Chondrocyte (in vitro differentiated cells): Measurements from ENCODE around the gene FAM13A. TPM values are rescaled to one million over a fixed set of nuclear protein-coding genes. Genes with fewer than 3 reads are reported as not detected.

Experiments used
- DNase-seq: peaks from one replicate; pipeline ENCODE4 v3.0.0; 2021; ENCODE audit warnings: mixed read lengths, low spot score
- H3K27ac Mint-ChIP-seq: one replicate; pipeline ENCODE4 v1.8.0; 2021; ENCODE audit warnings: mild to moderate bottlenecking, moderate library complexity, mixed read lengths; ENCODE audit not compliant: unreplicated experiment
- H3K27me3 Mint-ChIP-seq: 2 replicates; pipeline ENCODE4 v1.8.0; 2021; ENCODE audit warnings: low read depth, mixed read lengths
- H3K36me3 Mint-ChIP-seq: 2 replicates; pipeline ENCODE4 v1.8.0; 2021; ENCODE audit warnings: low read depth, mixed read lengths
- H3K4me1 Mint-ChIP-seq: 2 replicates; pipeline ENCODE4 v1.8.0; 2021; ENCODE audit warnings: low read depth, mild to moderate bottlenecking, mixed read lengths
- H3K4me3 Mint-ChIP-seq: one replicate; pipeline ENCODE4 v1.8.0; 2021; ENCODE audit warnings: mild to moderate bottlenecking, moderate library complexity, mixed read lengths; ENCODE audit not compliant: unreplicated experiment
- H3K9me3 Mint-ChIP-seq: 2 replicates; pipeline ENCODE4 v1.8.0; 2021; ENCODE audit warnings: low read depth, mixed read lengths
- CTCF ChIP-seq: fragments of 200-600 bp; sonication (generic); IDR thresholded peaks from 2 replicates; pipeline ENCODE4 v1.5.0; 2021; ENCODE audit warnings: antibody characterized with exemption, mild to moderate bottlenecking, moderate library complexity
- total RNA-seq: library from RNA; stranded (reverse); gene quantifications from 3 replicates; pipeline ENCODE4 v1.2.1, GENCODE V29; 2021

FAM13A gene
- total RNA-seq, 1 donor from 2014 or later: 10.5 TPM

- Mint-ChIP-seq H3K9me3 (no peaks in the 10 kb centered on the region), H3K27me3 (no peaks in the 10 kb centered on the region), H3K36me3 (peaks cover 18% of the 10 kb centered on the region), H3K27ac (no peak overlapping the region), H3K4me1 (peaks cover 5% of the 10 kb centered on the region), H3K4me3 (no peak overlapping the region)
- no peak for TF ChIP-seq CTCF
- DNase-seq: no peak
Observed at GRCh38 chr4:88725143-88725542, 331.8 kb downstream of the FAM13A start.

- DNase-seq: no peak
- Mint-ChIP-seq H3K4me3 (no peak overlapping the region), H3K4me1 (peaks cover 5% of the 10 kb centered on the region), H3K27me3 (no peaks in the 10 kb centered on the region), H3K36me3 (peaks cover 17% of the 10 kb centered on the region), H3K9me3 (no peaks in the 10 kb centered on the region), H3K27ac (no peak overlapping the region)
- no peak for TF ChIP-seq CTCF
Observed at GRCh38 chr4:88724406-88724805, 332.6 kb downstream of the FAM13A start.

DNA sequence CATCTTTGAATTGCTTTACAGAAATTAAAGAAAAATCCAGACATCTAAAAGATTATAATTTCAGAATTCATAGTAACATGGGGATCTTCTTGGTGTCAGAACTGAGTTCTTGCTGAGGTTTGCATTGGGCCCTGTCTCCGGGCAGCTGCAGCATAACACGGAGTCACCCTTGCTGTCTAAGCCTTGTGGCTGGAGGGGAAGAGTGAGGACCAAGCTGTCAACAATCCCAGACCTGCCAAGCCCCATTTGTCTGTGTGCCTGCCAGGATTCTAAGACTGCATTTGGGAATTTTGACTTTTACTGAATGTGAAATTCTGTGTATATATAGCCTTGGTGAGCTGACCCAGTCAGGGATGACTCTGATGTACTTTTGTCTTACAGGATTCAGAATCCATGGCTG, 334.2 kb downstream of the FAM13A start:
- TF ChIP-seq CTCF: no peak
- no peak for DNase-seq
- H3K4me3 Mint-ChIP-seq: no peak overlapping the region
- H3K36me3 Mint-ChIP-seq: peaks cover 22% of the 10 kb centered on the region
- H3K9me3 Mint-ChIP-seq: peaks cover 7% of the 10 kb centered on the region
- no peaks in the 10 kb centered on the region for H3K27me3 Mint-ChIP-seq
- H3K4me1 Mint-ChIP-seq: peaks cover 5% of the 10 kb centered on the region
- no peak overlapping the region for H3K27ac Mint-ChIP-seq

DNA sequence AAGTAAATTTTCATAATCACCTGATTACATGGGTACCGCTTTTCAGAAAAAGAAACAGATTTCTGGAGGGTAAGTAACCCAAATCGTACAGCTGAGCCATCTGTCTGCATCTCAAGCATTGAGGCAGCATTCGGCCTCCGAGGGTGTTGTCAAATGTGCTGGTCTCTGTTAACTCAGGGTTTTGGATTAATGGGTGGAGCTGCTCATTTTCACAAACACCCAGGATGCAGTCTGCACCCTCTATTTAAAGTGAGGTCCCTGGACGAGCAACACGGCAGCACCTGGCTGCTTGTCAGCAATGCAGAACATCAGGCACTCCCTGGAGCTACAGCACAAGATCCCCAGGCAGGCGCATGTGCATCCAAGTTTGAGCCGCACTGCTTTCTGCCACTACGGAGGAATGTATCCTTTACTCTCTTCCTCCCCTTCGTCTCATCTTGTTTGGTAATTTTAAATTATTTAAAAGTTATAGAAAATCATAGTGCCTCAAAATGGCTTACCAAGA, 334.7 kb downstream of the FAM13A start:
- H3K4me1 Mint-ChIP-seq: peaks cover 5% of the 10 kb centered on the region
- no peaks in the 10 kb centered on the region for H3K27me3 Mint-ChIP-seq
- peaks cover 23% of the 10 kb centered on the region for H3K36me3 Mint-ChIP-seq
- H3K9me3 Mint-ChIP-seq: peaks cover 12% of the 10 kb centered on the region
- no peak for TF ChIP-seq CTCF
- DNase-seq: no peak
- no peak overlapping the region for H3K27ac Mint-ChIP-seq
- no peak overlapping the region for H3K4me3 Mint-ChIP-seq

DNA sequence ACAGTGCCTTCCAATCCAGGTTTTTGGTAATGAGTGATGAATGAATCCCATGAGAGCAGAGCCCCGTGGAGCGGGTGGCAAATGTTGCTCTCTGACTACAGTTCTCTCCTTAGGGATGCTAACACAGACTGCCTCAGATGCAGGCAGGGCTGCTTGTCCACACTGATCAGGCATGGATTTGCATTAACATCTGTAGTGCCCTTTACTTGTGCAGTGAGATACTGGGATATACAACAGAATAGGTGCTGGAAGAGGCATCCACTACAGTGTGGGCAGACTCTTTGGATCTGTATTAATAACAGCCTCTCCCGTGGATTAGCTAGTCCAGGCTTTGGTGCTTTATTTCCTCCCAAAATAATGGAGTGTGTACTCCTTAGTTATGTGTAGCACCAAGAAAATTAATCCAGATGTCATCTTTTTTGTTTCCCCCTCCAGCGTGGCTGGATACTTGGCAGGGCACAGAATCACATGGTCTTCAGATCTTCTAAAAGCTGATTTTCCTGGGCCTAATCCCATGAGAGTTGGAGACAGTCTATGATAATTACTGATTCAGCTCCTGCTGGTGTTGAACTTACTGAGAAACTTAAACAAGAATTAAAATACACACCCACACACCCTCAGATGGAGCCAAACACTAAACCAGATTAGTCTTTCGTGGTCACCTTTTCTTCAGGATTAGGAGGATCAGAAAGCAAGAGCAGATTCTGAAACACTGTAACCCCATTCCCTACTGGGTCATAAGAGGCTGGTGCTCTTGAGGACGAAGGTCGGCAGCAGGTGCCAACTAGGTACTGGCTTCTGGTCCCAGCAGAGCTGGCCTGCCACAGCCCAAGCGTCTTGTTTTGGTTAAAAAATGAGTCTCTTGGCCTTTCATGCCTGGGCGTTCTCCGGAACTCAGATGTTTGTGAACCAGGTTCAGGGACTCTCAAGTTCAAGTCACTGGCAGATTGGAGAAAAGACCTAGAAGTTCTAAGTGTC, 336.2 kb downstream of the FAM13A start:
- Mint-ChIP-seq H3K4me1 (peaks cover 10% of the 10 kb centered on the region), H3K27me3 (no peaks in the 10 kb centered on the region)
- no peak for DNase-seq

More for the DNA sequence above, 336.2 kb downstream of the FAM13A start:
- H3K4me3 Mint-ChIP-seq: no peak overlapping the region
- TF ChIP-seq CTCF: no peak
- peaks cover 23% of the 10 kb centered on the region for H3K9me3 Mint-ChIP-seq
- peaks cover 29% of the 10 kb centered on the region for H3K36me3 Mint-ChIP-seq
- H3K27ac Mint-ChIP-seq: no peak overlapping the region
